Ascending aorta (tissue), 2 donors: ENCODE measurements around the gene CDC16. TPM values are rescaled to one million over a fixed set of nuclear protein-coding genes. Genes with fewer than 3 reads are reported as not detected.

ENCODE experiments used
- DNase-seq, 2 donors: peaks; one replicate each; pipeline ENCODE4 v3.0.0-alpha.2; 2019; ENCODE audit warnings: low spot score in 2 of 2
- H3K27ac ChIP-seq, 2 donors: fragments of 200-600 bp; sonication (generic); one replicate each; pipeline ENCODE4 v1.5.1; 2016 to 2017; ENCODE audit warnings: mild to moderate bottlenecking in 1 of 2
- H3K27me3 ChIP-seq: fragments of 200-600 bp; sonication (generic); one replicate; pipeline ENCODE4 v1.5.1; 2017
- H3K36me3 ChIP-seq, 2 donors: fragments of 200-600 bp; sonication (generic); one replicate each; pipeline ENCODE4 v1.5.1; 2016
- H3K4me1 ChIP-seq, 2 donors: fragments of 200-600 bp; sonication (generic); one replicate each; pipeline ENCODE4 v1.5.1; 2016 to 2017; ENCODE audit warnings: mild to moderate bottlenecking in 1 of 2
- H3K4me3 ChIP-seq, 2 donors: fragments of 200-600 bp; sonication (generic); one replicate each; pipeline ENCODE4 v1.5.1; 2016 to 2017; ENCODE audit warnings: mild to moderate bottlenecking in 1 of 2
- H3K9me3 ChIP-seq, 2 donors: fragments of 200-600 bp; sonication (generic); one replicate each; pipeline ENCODE4 v1.5.1; 2016
- CTCF ChIP-seq, 3 experiments: fragments of 200-600 bp in 2 of 3; fragments of 450-650 bp in 1 of 3; sonication (generic) in 2 of 3; IDR thresholded peaks; one replicate each; pipeline ENCODE4 v1.5.1; 2016 to 2019; ENCODE audit warnings: antibody characterized with exemption in 3 of 3, mild to moderate bottlenecking in 1 of 3, moderate library complexity in 1 of 3
- intact Hi-C: fragments of 100-400 bp; cut with DNase I; formaldehyde crosslinking; loops from one replicate; pipeline ENCODE4 v1.15.1; 2023
- total RNA-seq: library from RNA; depleted of rRNA; stranded (reverse); fragments of >200 nt; gene quantifications from one replicate; pipeline ENCODE4 v1.1.0, GENCODE V29; 2016

The CDC16 gene
- total RNA-seq, 1 donor from 2014 or later = 41.1 TPM

- Histone ChIP-seq H3K4me3 (no peak overlapping the region), H3K4me1 (peaks cover 4 to 18% of the 10 kb centered on the region in 2 donors), H3K9me3 (no peaks in the 10 kb centered on the region), H3K36me3 (peaks cover 2 to 5% of the 10 kb centered on the region in 2 donors), H3K27me3 (no peaks in the 10 kb centered on the region), H3K27ac (no peak overlapping the region)
- no peak for DNase-seq
- intact Hi-C loops = no loop called here
- no peak for TF ChIP-seq CTCF (IDR thresholded peaks at IDR 0.05)
Measured at GRCh38 chr13:114311387-114311786, 76.7 kb downstream of the CDC16 start.

- no peak for TF ChIP-seq CTCF (IDR thresholded peaks at IDR 0.05)
- no peaks in the 10 kb centered on the region for H3K9me3 ChIP-seq
- DNase-seq = no peak
- no peak overlapping the region for H3K27ac ChIP-seq
- H3K36me3 ChIP-seq = peaks cover 0 to under 1% of the 10 kb centered on the region in 2 donors
- intact Hi-C loops = no loop called here
- no peak overlapping the region for H3K4me3 ChIP-seq
- H3K4me1 ChIP-seq = peaks cover 4 to 20% of the 10 kb centered on the region in 2 donors
- no peaks in the 10 kb centered on the region for H3K27me3 ChIP-seq
Measured at GRCh38 chr13:114311908-114312307, 77.2 kb downstream of the CDC16 start.

- Histone ChIP-seq H3K27ac (peak overlapping the region; percentile 89 to 91), H3K27me3 (no peaks in the 10 kb centered on the region), H3K4me3 (peak overlapping the region; percentile 89 to 99), H3K4me1 (peaks cover 4 to 20% of the 10 kb centered on the region in 2 donors), H3K9me3 (no peaks in the 10 kb centered on the region), H3K36me3 (no peaks in the 10 kb centered on the region)
- intact Hi-C loops = no loop called here
- TF ChIP-seq CTCF (IDR thresholded peaks at IDR 0.05) = no peak
- no peak for DNase-seq
Measured at GRCh38 chr13:114313061-114313860, 78.6 kb downstream of the CDC16 start.

DNA sequence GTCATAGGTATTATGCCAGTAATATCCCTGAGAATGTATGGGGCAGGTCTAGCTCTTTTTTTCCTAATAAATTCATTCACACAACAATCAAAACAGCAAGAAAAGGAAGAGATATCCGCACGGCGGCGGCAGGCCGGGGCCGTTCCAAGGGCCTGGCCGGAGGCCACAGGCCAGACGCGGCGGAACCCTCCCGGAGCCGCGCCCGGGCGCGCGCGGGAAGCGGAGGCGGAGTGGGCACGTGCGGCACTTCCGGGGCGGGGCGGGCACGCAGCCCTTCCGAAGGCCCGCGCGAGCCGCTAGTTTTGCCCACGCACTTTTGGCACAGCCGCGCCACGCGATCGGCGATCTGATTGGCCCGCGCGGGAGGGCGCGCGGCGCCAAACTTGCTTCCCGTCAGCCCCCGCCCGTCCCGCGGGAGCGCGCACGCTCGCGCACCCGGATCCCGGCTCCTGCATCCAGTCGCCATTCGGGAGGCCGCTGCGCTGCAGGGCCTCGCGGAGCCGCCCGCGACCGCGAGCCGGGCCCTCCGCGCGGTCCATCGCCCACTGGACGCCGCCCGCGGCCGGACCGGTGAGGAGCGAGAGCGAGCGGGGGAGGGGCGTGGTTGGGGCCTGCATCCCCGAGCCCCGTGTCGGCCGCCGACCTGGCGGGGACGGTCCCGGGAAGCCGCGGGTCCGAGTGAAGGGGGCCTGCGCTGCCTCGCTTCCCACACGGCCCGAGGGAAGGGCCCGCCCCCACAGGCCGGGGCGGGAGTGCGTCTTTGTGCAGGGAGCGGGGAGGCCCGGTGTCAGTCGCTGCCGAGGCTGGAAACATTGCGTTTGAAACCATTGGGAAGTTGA, 79.6 kb downstream of the CDC16 start, which contains the start of gene CHAMP1:
CHAMP1 (plus strand) TSS at position 430 of the 839 bp plus-strand sequence. CDS start 9,340 bp downstream, outside the sequence.
- Histone ChIP-seq H3K9me3 (no peaks in the 10 kb centered on the region), H3K4me1 (peaks cover 4 to 22% of the 10 kb centered on the region in 2 donors), H3K4me3 (peak within 1 kb of the TSS; percentile 89 to 99), H3K27ac (peak within 1 kb of the TSS; percentile 89 to 91), H3K36me3 (no peaks in the 10 kb centered on the region), H3K27me3 (no peaks in the 10 kb centered on the region)
- intact Hi-C loops = loop anchor here (1.0 kb wide), 1 partner anchor 33 kb away; the partner anchor contains the start of gene UPF3A
- peak; percentile 79 to 98 for DNase-seq
- TF ChIP-seq CTCF (IDR thresholded peaks at IDR 0.05) = no peak

DNA sequence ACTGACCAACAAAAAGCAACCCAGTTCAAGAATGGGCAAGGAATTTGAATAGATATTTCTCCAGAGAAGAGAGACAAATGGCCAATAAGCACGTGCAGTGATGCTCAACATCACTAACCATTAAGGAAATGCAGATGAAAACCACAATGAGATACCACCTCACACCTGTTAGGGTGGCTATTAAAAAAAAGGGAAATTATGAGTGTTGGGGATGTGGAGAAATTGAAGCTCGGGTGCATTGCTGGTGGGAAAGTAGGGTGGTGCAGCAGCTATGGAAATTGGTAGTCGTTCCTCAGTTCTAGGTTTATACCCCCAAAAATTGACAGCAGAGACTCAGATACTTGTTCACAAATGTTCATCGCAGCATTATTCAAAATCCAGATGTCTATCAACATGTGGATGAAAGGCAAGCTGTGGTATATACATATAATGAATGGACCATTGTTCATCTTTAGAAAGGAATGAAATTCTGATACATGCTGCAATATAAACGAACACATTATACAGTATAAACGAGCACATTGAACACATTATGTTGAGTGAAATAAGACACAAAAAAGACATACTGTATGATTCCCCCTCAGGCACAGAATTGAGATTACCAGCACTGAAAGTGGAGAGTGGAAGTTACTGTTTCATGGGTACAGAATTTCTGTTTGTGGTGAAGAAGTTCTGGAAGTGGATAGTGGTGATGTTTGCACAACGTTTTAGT, 80.5 kb downstream of the CDC16 start:
- DNase-seq = no peak
- H3K9me3 ChIP-seq = no peaks in the 10 kb centered on the region
- peak overlapping the region; percentile 89 to 99 for H3K4me3 ChIP-seq
- H3K4me1 ChIP-seq = peaks cover 4 to 22% of the 10 kb centered on the region in 2 donors
- peaks cover 0 to 2% of the 10 kb centered on the region in 2 donors for H3K36me3 ChIP-seq
- H3K27me3 ChIP-seq = no peaks in the 10 kb centered on the region
- no peak for TF ChIP-seq CTCF (IDR thresholded peaks at IDR 0.05)
- intact Hi-C loops = no loop called here
- H3K27ac ChIP-seq = peak overlapping the region; percentile 89 to 91
